A673 (cell line): Measurements from ENCODE around the gene CTCF.

Source experiments
- CTCF ChIP-seq: fragments of 300-800, 200-600 bp; sonication (generic); conservative IDR thresholded peaks from 2 replicates; pipeline ENCODE4 v1.5.1; 2017; ENCODE audit warnings: low read depth, mild to moderate bottlenecking, antibody characterized with exemption, low read length, moderate library complexity, mixed read lengths
- EZH2 ChIP-seq: fragments of 200-600 bp; sonication (generic); IDR thresholded peaks from 2 replicates; pipeline ENCODE4 v1.6.1; 2017; ENCODE audit warnings: borderline replicate concordance, low read depth, mild to moderate bottlenecking, mixed read lengths, antibody characterized with exemption, low read length; ENCODE audit not compliant: poor library complexity, severe bottlenecking

- no peak for TF ChIP-seq CTCF
- no peak for TF ChIP-seq EZH2
Measured at GRCh38 chr16:67545665-67546024, 16.7 kb upstream of the CTCF start.
